A549 treated with Hydrocortisone at 1 μM for 4 hours (cell line): ENCODE measurements around the gene NEURL1. TPM values are rescaled to one million over a fixed set of nuclear protein-coding genes. Genes with fewer than 3 reads are reported as not detected.

ENCODE experiments used
- total RNA-seq: library from RNA; stranded (reverse); fragments of 200-300 nt; extraction: Qiagen RNA extraction; gene quantifications from 5 replicates; pipeline ENCODE4 v1.2.3, GENCODE V29; 2022

NEURL1 gene, protein sequence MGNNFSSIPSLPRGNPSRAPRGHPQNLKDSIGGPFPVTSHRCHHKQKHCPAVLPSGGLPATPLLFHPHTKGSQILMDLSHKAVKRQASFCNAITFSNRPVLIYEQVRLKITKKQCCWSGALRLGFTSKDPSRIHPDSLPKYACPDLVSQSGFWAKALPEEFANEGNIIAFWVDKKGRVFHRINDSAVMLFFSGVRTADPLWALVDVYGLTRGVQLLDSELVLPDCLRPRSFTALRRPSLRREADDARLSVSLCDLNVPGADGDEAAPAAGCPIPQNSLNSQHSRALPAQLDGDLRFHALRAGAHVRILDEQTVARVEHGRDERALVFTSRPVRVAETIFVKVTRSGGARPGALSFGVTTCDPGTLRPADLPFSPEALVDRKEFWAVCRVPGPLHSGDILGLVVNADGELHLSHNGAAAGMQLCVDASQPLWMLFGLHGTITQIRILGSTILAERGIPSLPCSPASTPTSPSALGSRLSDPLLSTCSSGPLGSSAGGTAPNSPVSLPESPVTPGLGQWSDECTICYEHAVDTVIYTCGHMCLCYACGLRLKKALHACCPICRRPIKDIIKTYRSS
- total RNA-seq: 0.40 to 0.97 TPM (median 0.70 TPM) in 5 replicates

GRCh38 chr10:103493362-103493915, at the start of gene NEURL1:
Gene NEURL1 (plus strand): TSS chr10:103493705. CDS start chr10:103494388, 683 bp downstream.

DNA sequence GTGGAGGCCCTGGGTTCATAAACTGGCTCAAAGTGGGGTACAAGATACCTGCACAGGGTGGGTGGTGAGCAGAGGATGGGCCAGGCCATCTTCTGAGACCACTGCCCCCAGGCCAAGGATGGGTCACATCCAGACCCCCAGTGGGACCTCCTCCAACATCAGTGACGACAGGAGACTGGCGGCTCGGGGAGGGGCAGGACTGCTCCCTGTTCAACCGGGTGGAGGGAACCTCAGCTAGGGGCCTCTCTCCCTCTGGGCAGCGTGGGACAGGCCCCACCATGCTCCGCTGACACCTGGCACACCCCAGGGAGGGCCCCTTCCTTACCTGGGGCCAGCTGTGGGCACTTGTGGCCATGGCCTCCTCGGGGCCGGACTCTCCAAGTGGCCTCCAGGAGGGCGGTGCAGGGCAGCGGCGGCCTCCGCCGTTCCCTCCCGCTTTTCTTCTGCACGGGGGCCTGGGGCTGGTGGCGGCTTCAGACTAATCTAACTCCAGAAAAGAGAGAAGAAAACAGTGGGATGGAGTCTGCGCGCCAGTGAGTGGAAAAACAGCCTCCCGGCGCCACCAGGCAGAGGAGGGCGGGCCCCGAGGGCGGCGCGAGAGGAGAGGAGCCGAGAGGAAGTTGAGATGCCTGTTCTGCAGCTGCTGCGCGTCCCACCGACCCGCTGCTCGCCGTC, 41.5 kb upstream of the NEURL1 start, which contains the start of gene CALHM2:
Gene CALHM2, minus strand, starts transcription at position 540 of the 675 bp plus-strand sequence. CDS start 2,429 bp downstream, outside the sequence.

GRCh38 chr10:103458720-103459119, 34.8 kb upstream of the NEURL1 start, which contains the start of gene CALHM1:
Gene CALHM1 (minus strand): TSS chr10:103458900. CDS start chr10:103458751, 149 bp downstream.

GRCh38 chr10:103479135-103479534, 14.4 kb upstream of the NEURL1 start, which contains the start of gene CALHM3:
Gene CALHM3 (minus strand): TSS chr10:103479240. CDS start chr10:103479032, 208 bp downstream.

Other genes starting within 250 kb of the NEURL1 start
- gene RPEL1, start 247.8 kb upstream of the NEURL1 start, total RNA-seq: 0.06 TPM in 1 of 5 replicates, not detected in the others
- 19.1 to 24.4 TPM (median 19.5 TPM) in 5 replicates for gene INA, start 216.6 kb upstream of the NEURL1 start, total RNA-seq
- gene PCGF6, start 142.6 kb upstream of the NEURL1 start, total RNA-seq: 10.1 to 12.0 TPM (median 10.7 TPM) in 5 replicates
- gene TAF5, start 125.7 kb upstream of the NEURL1 start, total RNA-seq: 2.2 to 3.1 TPM (median 2.9 TPM) in 5 replicates
- 486 to 546 TPM (median 505 TPM) in 5 replicates for gene ATP5MK, start 97.2 kb upstream of the NEURL1 start, total RNA-seq
- gene PDCD11, start 97.1 kb upstream of the NEURL1 start, total RNA-seq: 37.3 to 43.9 TPM (median 38.5 TPM) in 5 replicates
- gene CALHM2, start 41.3 kb upstream of the NEURL1 start, total RNA-seq: 4.2 to 5.2 TPM (median 5.1 TPM) in 5 replicates
- gene CALHM1, start 34.8 kb upstream of the NEURL1 start, total RNA-seq: not detected in 5 replicates
- gene CALHM3, start 14.5 kb upstream of the NEURL1 start, total RNA-seq: 0.22 to 0.50 TPM (median 0.41 TPM) in 5 replicates